SK-N-DZ (cell line): ENCODE measurements around the gene CDC45.

Experiments used
- DNase-seq: peaks from one replicate; pipeline ENCODE4 v3.0.0-alpha.2; 2015; ENCODE audit warnings: low spot score

Gene CDC45

DNA sequence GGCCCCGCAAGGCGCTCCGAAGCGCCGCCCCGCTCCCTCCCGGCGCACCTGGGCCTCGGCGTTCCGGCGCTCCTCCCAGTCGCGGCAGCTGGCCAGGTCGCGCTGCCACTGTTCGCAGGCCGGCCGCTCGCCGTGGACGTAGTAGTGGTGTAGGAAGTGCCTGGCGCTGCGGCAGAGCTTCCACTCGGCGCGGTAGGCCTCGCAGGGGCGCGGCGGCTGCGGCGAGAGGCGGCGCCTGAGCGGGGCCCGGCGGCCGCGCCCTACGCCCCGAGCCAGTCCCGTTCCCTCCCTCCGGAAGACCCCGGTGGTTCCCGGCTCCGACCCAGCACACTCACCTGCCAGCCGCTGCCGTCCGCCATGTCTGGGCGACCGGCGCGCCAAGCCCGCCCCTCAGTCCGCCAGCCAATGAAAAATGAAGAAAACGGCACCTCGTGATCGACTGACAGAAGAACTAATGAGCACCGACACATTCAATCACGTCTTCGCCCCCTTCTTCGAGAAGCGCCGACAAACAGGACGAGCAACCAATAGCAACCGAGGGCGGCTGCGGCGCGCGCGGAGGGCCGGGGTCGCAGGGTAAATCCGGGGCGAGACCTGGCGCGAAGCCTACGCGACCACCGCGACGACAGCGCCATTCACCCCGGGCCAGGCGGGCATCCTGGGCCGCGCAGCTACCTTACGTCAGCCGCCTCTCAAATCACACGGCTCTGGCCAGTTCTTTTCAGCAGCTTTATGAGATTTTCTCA is 32.2 kb upstream of the CDC45 start, which contains the start of gene C22orf39:
Gene C22orf39, minus strand, starts transcription at position 382 of the 746 bp plus-strand sequence. Its CDS starts 23 bp downstream, at position 359.
- peak; percentile 96 for DNase-seq

GRCh38 chr22:19448076-19448607 is 31.6 kb upstream of the CDC45 start:
- DNase-seq = peak; percentile 78

GRCh38 chr22:19448739-19449421 is 30.8 kb upstream of the CDC45 start:
- no peak for DNase-seq

- no peak for DNase-seq
Measured at GRCh38 chr22:19449422-19449767, 30.3 kb upstream of the CDC45 start.

GRCh38 chr22:19450363-19451175 is 29.2 kb upstream of the CDC45 start:
- no peak for DNase-seq

DNA sequence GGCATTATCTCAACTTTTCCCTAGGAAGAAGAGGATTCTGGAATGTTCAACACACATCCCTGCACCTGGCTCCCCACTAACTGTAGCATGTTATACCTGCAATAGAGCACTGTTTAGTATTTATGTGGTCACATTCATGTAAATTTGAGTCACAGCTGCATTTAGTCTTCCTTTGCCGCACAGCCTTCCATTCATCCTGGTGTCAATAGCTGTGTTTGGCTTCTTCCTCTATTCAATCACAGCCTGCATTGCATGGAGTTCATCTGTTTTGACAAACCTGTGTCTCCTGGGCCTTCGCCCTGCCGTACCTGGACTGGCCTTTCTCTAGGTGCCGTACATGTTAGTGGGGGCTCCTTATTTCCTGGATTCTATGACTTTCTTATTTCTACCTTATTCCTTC is 28.1 kb upstream of the CDC45 start:
- no peak for DNase-seq

DNA sequence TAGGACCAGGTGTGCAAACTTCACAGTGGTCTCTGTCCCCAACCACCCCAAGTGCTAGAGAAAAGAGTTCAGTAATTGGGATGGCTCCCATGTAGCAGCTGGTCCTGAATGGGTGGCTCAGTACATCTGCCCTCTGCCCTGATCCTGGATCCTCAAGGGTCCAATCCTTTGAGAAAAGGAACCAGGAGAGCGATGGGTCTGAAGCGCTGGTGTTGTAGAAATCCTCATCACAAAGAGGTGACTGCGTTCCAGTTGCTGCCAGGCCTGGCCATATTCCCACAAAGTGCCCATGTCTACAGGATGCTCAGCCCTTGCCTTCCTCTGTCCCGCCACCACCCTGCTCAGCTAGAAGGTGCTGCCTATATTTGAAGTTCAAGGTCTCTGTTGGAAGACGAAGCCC is 26.0 kb upstream of the CDC45 start:
- no peak for DNase-seq

GRCh38 chr22:19454156-19454555 is 25.6 kb upstream of the CDC45 start:
- no peak for DNase-seq

GRCh38 chr22:19455033-19455432 is 24.7 kb upstream of the CDC45 start:
- DNase-seq = no peak

DNA sequence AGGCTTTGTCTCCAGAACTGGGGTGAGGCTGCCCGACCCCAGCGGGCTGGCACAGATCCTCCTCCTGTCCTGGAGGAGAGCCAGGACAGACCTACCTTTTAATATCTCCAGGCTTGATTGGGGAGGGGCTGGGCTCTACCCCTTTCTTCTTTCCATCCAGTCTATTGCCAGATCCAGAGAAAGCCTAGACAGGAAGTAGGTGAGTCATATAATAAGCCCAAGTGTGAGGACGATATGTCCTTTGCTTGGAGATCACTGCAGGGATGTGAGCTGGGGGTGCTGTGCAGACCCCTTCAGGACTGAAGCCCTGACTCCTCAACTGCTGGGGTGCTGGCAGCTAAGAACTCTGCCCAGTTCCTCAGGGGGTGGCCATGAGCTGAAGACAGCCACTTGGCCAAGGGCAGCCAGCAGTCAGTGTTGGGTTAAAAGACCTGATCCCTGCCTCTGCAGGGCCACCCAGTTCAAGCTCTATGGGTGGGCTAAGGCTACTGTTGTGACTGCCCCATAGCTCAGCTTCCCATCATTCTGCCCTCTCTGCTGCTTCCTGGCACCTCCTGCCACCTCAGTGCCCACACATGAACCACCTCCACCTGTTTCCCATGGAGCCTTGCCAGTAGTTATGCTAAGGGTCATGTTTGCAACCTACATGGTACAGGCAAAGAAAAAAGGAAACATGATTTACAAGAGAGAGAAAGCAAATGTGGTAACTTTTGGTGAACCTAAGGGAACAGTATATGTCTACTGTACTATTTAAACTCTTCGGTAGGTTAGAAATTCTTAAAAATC is 23.9 kb upstream of the CDC45 start:
- no peak for DNase-seq

DNA sequence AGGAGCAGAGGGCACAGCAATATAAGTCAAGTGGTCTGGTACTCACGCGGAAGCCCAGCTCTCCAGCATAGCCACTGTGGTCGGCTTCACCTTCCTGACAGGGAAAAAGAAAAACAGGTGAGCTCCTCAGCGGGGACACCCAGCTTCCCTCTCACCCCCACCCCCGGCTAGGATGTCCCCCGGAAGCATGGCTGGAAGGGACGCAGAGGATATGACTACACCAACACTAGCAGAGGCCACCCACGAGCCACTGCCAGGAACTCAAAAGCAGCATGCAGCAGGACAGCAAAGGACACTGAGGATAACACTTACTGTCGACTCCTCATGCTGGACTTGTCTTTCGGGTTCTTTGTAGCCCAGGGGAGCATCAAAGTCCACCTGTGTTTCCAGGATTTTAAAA is 23.2 kb upstream of the CDC45 start:
- no peak for DNase-seq

DNA sequence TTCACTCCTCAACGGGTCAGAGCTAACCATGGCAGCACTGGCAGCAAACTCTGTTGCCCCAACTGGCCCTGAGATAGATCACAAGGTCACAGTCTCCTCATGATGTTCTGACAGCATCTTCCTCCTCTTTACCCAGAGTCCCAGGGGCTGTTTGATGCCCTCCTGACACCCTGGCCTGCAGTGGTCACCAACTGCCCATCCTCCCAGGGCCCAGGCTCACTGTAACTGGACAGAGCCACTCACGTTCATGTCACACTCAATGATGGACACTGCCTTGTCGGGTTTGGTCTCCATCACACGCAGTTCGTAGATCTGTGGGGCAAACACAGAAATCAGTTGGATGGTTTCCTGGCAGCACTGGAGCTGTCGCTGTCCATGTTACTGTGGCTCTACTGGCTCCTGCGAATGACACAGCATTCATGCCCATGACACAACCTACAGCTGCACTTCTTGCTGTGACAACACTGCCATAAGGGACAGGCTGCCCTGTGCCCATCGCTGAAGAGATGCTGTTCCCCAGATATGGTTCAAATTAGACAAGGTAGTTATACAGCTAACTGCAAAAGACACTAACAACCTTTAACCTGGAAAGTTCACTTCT is 21.8 kb upstream of the CDC45 start:
- DNase-seq = no peak

DNA sequence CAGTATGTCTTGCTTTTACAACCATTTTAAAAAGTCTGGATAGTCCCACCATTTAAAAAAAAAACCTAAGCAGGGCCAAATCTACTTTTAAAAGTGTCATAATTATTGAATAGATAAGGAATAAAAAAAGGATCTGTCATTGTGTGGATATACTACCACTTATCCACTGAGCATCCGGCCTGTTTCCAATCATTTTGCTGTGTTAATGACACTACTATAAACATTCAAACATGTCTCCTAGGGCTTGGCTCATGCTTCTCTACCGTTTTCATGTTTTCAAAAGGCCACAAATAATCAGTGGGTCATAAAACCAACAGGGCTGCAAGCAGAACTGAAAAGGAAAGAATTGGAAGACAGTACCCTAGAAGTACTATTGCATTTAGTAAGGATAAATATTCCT is 19.7 kb upstream of the CDC45 start:
- no peak for DNase-seq

GRCh38 chr22:19461506-19461905 is 18.2 kb upstream of the CDC45 start:
- no peak for DNase-seq

DNA sequence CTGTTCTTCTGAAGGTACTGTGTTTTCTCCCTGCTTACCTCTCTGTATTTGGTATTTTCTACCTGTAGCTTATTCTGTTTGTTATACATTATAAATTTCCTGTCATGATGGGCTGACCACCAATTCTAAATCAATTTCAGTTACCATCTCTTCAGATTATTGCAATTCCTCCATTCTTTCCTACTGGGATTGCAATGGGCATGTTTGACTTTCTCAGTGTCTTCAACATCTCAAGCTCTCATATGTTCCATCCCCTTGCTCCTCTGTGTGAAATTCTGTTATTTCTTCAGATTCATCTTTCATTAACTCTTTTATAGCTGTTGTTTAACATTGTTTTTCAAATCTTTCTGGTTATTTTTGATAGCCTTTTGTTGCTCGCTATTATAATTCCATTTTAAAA is 16.7 kb upstream of the CDC45 start:
- DNase-seq = no peak

DNA sequence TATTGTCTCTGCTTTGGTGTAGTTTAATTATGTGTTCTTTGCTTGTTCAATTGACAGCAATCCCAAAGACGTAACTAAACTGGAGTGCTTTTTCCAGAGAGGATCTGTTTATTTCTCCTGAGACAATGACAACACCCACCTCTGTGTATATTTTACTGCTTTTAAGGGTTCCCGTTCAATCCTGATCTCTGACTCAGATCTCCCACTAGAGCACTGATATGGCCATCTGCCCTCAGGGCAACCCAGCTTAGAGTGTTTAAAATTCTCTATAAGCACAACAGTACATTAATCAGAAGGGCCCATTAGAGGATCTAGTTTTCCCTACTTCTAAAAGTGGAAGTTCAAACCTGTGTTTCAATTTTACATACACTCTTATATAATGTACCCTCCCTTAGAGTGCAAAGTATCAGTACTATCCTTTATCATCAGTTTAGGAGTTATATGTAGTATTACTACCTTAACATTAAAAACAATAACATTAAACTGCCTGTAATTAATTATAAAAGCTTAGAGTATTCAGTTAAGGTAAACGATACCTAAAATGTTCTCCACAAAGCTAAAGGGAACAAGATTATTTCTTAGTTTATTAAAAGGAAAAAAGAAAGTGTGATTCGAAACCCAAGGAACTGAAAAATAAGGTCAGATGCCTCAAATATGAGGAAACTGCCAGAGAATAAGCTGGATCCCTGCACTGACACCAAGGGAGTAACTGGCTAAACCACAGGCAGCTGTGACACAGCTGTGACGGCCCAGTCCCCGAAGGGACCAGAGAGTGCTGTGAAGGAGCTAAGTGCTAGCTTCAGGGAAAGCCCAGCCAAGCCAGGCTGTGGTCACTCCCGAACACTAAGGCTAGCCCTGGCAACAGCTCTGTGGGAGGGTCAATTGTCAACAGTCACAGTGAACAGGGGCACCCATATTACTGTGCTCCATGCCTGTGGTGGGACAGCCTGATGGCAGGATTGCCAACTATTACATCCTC is 15.9 kb upstream of the CDC45 start:
- no peak for DNase-seq

DNA sequence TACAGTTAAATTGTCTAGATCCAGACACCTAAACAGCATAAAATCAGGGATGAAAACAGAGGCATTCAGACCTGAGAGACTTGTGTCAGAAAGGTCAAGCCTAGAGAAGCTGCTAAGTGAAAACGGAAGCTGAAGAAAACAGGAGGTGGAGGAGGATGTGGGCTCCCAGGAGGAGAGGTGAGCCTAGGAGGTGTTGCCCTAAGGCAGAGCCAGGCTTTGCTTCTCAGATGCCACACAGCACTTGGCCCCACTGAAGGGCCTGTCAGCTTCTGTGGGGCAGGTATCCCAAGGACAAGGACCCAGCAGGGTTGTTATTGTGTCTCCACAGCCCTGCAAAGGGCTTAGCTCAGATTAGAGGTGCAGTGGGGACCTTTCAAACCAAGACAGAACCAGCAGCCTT is 15.2 kb upstream of the CDC45 start:
- DNase-seq = no peak

GRCh38 chr22:19464975-19465374 is 14.7 kb upstream of the CDC45 start:
- no peak for DNase-seq

DNA sequence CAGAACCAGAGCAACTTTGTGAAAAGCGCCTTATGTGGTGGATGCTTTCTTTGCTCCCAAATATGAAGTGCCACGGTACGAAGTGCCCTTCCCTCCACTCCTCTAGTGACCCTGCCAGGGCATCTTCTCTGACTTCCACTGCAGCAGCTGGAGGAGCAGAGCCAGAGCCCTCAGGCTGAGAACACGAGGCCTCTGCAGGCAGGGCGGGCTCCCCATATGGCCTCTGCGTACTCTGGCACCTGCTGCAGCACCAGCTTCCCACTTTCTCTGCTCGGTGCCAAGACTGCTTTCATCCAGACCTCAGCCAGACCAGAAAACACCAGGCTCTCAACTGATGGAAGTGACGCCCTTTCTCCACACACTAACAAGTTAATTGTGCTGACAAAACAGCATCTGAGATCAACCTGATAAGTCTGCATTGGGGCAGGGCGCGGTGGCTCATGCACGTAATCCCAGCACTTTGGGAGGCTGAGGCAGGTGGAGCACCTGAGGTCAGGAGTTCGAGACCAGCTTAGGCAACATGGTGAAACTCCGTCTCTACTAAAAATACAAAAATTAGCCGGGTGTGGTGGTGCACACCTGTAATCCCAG is 13.5 kb upstream of the CDC45 start:
- DNase-seq = no peak
